HG03469 (cell line): ENCODE data around the gene CMIP.
"Not testable (repeated sequence)": the region's sequence is repeated elsewhere in the genome, so short reads cannot be mapped to it uniquely, and the experiment has no call there.

Source experiments
- ATAC-seq: cut with Tn5 transposase; IDR thresholded peaks from one replicate; pipeline ENCODE4 v1.9.1; 2021; ENCODE audit warnings: mild to moderate bottlenecking, moderate library complexity, moderate number of reproducible peaks; ENCODE audit not compliant: unreplicated experiment

Gene CMIP

DNA sequence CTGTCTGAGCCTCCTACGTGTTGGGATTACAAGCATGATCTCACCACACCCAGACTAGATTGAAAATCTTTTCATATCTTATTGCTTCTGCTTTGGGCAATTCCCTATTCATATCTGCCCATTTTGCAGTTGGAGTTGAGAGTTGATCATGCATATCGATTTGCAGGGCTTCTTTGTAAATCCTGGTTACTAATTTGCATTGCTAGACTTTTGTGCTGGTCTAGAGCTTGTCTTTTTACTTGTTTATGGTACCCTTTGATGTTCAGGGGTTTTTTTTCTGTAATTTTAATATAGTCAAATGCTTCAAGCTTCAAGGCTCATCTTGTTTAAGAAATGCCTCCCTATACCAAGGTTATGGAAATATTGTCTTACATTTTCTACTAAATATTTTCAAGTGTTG, 23.5 kb upstream of the CMIP start:
- no peak for ATAC-seq

DNA sequence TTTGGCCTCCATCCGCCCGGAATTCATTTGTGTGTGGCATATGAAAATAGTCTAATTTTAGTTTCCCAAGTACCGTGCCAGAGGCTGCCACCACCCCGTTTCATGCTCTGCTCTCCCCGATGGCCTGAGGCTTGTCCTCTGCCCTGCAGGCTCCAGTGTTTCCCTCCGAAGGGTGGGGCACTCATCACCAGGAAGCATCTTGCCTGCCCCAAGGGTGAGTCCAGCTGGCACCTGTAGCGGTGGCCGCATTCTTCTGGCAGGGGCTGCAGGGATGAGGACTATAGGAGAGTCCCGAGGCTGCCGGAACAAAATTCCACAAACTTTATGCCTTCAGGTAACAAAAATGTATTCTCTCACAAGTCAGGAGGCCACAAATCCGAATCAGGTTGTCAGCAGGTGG, 23.1 kb upstream of the CMIP start:
- ATAC-seq: no peak

DNA sequence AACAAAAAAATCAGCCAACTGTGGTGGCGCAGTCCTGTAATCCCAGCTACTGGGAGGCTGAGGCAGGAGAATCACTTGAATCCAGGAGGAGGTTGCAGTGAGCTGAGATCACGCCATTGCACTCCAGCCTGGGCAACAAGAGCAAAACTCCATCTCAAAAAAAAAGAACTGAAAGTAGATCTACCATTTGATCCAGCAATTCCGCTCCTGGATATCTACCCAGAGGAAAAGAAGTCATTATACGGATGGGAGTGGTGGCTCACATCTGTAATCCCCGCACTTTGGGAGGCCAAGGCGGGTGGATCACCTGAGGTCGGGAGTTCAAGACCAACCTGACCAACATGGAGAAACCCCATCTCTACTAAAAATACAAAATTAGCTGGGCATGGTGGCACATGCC, 22.5 kb upstream of the CMIP start:
- not testable (repeated sequence) for ATAC-seq

DNA sequence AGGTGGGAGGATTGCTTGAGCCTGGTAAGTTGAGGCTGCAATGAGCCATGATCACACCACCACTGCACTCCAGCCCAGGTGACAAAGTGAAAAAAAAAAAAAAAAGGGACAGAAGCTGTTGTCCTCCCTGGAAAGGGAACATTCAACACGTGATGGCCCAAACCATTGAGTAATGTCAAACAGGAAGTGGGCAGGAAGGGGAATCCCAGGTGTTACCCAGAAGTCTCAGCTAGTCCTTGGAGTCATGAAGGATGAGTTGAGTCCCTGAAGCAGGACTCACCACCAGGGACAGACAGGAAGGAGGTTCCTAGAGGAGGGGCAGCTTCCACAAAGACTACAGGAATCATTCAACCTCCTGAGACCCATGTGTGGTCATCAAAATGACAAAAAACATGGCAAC, 19.8 kb upstream of the CMIP start:
- ATAC-seq: no peak

DNA sequence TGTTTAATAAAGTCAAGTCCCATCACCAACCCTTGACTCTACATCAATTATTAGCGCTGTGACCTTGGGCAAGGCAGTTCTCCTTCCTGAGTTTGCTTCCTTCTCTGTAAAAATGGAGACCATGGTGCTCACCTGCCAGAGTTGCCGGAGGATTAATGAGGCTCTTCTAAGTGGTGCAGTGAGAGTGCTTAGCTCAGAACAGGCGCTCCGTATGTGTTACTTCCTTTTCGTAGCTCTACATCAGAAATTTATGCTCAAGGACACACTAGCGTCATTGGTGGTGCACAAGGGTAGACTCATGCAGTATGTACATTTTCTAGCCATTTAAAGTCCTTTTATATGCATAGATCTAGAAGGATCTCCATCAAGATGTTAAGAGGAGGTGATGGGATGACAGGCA, 17.4 kb upstream of the CMIP start:
- ATAC-seq: no peak

DNA sequence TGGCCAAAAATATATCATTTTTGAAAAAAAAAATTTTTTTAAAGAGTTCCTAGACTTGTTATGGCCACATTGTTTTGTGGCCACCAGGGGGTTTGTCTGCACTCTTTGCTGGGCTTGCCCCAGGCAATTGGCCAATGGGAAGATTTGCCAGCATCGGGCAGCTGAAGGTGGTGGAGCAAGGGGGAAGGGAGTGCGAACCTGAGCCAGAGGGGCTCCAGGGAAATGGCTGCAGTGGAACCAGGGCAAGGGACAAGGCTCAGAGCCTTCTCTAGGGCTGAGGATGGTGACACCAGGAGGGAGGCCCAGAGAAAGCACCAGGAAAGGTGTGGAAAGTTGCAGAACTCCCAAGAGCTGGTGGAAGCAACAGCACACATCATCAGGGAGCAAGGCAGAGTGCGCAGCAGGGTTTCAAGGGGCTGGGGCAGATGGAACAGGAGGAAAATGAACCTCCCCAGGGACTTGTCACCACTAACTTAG, 15.5 kb upstream of the CMIP start:
- ATAC-seq: no peak

DNA sequence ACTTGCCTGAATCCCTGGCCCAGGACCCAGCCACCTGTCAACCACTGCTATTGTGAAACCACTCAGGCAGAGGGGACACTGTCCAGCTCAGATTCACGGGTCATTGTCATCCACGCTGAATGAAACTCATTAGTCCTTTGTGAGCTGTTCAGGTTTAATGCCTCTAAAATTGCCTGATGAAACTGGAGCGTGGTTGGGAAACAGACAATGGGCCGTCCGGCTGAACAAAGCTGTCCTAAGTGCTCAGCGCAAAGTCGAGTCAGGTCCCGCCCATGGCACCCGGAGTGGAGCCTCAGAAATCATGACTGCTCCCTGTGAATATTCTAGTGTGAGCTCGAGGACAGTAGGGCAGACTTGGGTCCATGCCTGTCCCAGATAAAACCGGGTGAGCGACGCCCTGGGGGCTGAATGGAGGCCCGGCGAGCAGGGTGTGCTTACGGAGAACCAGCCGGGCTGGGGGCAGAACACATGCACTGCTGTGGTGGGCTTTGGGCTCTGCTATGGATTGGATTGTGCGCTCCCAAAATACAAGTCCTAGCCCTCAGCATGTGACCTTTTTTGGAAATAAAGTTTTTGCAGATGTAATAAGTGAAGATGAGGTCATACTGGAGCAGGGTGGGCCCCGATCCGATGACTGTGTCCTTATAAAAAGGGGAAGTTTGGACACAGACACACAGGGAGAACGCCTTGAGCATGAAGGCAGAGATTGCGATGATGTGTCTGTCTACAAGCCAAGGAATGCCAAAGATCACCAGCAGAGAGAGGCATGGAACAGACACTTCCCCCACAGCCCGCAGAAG, 12.9 kb upstream of the CMIP start:
- no peak for ATAC-seq

DNA sequence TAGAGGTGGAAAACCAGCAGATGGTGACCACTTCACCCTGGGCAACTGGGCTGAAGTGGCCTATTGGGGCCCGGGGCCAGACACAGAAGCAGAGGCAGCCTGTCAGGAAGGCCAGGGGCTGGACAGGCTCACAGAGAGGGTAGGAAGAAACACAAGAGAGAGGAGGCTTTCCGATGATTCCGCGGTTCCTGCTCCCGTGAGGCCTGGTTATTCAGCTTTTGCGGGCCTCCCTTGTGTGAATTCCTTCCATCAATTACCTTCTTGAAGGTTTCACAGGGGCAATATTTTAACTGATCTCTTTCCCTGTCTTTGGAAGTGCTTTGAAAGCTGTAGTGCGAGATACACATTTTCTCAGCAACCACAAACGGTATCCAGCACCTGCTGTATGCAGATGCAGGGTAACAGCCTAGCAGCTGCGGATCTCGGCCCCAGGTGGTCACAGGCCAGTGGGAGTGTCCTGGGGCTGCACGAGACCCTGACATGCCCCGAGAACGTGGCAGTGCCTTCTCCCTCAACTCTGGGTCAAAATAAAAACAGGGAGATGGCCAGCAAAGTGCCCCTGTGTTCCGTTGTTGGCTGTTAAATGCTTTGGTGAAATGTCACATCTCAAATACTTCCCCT, 11.6 kb upstream of the CMIP start:
- ATAC-seq: no peak

DNA sequence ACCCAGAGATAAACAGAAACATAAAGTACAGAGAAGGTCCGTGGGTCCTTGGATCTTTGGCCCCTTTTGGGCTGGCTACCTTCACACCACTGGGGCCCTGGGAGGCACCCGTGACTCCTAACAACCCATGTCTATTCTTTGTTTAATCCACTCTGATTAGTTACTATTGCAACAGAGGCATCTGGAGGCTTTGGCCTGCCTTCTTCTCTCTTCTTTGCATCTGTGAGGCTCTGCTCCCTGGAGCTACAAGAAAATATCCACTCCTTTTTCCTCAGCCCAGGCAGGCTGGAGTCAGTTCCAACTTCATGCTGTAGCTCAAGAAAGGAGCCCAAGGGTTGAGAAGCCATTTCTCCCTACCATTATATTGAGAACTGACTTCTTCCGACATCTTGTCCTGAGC, 9.5 kb upstream of the CMIP start:
- ATAC-seq: no peak

DNA sequence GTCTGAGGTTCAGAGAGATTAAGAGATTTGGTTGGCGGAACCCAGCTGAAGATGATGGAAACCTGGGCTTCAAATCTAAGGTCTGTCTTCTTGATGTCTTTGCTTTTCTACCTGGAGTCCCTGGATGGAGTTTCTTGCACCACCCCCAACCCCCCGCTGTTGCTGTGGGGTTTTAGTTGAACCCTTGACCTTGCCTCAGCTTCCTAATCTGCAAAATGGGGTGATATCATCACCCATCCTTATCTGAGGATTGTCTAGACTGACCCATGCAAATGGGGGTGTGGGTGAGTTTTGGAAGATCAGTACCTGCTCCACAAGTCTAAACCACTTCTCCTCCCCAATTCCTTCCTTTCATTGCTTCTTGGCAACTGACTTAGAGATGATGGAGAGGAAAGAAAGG, 9.0 kb upstream of the CMIP start:
- no peak for ATAC-seq

DNA sequence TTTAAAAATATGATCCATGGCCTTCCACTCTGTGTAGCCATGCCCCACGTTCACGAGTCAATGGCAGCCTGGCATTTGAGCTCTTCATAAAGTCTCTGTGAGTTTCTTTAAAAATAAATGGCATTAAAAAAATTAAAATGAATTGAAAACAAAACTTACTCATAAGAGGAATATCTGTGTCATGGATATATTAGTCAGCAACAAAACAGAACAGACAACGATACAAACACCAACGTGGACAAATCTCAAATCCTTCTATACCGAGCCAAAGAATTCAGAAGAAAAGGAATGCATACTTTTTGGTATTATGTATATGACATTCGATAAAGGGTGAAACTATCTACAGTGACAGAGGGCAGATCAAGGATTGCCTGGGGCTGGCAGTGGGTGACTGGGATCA, 8.2 kb upstream of the CMIP start:
- ATAC-seq: no peak

DNA sequence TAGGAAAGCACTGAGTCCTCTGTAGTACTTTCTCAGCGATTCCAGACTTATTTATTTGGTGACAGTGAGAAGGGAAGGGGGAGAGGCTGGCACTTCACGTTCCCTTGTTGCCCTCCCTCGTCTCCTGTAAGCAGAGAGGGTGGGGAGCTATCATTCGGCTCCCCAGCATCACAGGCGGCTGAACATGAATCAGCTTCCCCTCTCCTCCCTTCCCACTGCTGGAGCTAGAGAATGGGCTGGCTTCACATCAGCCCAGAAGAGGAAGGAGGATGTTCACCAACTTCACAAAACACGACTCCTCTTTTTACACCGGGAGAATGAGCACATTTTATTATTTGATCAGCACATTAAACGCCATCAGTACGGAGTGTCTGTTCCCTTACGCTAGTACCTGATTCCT, 6.7 kb upstream of the CMIP start:
- ATAC-seq: no peak

DNA sequence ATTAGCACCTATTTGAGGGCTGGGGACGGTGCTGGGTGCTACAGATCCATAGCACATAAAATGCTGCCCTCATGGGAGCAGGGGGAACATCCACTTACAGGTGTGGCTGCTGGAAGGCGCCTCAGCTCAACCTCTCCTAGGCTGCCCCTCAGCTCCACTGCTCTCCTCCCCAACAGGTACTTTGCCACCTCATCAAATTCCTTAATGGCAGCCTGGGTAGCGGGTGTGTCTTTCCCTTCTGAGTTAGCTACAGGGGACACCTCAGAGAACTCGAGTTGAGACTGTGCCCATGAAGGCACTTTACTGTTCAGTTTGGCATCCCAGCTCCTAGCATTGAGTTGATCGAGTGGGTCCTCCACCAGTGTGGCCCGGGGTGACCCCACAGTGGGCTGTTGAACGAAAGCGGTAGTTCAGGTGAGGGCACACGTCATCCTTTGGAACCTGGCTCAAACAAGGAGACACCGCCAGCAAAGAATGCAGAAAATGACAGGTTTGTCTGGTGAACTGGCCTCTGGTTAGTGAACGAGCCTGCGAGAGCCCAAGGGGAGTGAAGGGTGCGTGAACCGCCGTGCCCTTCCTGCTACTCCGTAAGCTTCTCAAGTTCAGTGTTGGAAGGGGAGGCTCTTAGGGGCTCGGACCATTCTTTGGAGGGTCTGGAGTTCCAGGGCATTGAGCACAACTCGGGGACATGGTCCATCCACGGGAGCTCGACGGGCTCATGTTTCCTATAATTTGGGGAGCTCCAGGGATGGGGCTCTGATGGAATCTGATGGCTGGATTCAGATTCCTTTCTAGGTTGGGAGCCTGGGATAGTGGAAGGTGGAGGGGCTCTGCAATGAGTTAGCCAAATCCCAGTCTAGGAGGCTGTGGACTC, 3.5 kb upstream of the CMIP start:
- no peak for ATAC-seq

DNA sequence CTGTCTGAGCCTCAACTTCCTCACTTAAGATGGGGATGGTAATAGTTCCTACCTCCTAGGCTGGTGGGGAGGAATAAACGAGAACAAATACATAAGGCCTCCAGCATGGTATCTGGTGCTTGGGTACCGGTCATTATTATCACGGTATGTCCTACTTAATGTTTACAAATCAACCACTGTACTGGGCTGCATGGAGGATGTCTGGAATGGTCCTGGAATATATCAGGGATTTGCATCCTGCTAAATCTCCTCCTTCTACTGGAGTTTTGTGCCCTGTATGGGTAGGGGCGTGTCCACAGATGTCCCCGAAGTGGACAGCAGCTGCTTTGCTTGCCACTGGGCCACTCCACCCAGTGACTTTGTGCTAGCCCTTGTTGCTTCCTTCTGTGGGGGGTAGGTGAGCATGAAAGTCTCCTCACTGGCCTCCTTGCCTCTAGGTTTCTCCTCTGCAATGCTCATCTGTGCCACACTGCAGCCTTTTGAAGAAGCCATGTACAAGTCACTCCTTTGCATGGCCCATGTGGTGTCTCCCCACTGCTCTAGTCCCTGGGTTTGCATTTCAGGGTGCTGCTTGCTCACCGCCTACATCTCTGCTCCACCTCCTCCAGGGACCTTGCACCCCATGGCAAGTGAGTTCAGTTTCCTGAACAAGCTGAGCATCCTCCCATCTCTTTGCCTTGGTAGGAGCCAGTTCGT, 2.2 kb upstream of the CMIP start:
- no peak for ATAC-seq

DNA sequence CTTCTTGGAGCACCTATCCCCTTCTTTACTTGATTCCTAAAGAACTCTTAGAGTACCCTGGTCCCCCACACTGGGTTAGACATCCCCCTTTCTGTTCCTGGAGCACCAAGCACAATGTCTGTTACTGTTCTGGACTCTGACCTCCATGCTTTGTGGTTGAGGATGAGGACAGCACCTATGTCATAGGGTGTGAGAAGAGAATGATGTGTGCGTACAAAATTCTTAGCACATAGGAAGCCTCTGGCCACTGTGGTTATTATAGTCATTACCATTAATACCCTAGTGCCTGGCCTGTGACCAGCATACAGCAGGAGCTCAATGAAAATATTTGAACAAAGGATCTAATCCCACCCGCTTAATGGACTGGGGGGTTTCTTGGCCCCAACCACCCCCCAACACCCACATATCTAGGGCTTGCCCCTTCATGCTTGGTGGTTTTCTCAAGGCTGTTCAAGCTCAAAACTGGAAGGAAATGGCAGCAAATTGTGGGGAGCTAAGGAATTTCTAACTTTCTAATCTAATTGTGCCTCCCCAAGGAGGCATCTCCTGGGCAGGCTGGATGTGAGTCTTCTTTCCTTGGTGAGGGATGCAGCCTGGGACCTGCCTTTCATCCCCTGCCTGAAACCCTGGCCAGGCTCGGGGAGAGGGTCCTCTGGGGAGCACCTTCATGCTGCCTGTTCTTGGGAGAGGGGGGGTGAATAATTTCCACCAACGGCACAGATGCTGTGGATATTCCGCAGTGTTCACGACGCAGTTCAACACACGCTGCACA, 1.5 kb upstream of the CMIP start:
- no peak for ATAC-seq

DNA sequence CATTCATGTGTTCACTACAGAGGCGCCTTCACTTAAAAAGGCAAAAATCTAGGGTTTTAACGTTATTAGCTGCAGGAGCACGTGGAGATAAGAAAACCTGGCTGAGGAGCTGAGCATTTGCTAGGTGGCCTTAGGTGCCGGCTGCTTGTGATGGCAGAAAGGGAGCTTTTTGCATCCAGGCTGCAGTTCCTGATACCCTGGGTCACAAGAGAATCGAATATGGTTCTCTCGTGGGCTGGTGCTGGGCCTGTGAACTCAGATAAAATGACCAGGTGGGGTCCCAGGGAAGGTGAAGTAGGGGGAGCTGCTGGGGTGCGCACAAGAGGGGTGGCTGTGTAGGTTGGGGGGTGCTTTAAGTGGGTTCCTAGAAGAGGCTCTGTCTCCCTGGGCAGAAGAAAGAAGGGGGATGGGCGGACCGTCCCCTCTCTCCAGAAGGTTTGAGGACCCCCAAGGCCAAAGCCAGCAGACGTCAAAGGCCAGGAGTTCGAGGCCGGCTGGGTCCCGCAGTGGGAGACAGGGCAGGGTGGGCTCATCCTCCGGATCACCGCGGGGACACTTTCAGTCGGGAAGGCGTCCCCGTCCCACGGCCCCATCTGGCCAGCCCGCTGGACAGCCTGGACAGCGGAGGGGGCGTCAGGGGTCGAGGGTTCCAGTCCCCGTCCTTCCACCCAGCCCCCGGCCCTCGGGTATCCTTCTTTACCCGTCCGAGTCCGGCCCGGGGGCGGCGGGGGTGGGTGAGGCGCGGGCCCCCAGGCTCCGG, 740 bp upstream of the CMIP start:
- no peak for ATAC-seq

DNA sequence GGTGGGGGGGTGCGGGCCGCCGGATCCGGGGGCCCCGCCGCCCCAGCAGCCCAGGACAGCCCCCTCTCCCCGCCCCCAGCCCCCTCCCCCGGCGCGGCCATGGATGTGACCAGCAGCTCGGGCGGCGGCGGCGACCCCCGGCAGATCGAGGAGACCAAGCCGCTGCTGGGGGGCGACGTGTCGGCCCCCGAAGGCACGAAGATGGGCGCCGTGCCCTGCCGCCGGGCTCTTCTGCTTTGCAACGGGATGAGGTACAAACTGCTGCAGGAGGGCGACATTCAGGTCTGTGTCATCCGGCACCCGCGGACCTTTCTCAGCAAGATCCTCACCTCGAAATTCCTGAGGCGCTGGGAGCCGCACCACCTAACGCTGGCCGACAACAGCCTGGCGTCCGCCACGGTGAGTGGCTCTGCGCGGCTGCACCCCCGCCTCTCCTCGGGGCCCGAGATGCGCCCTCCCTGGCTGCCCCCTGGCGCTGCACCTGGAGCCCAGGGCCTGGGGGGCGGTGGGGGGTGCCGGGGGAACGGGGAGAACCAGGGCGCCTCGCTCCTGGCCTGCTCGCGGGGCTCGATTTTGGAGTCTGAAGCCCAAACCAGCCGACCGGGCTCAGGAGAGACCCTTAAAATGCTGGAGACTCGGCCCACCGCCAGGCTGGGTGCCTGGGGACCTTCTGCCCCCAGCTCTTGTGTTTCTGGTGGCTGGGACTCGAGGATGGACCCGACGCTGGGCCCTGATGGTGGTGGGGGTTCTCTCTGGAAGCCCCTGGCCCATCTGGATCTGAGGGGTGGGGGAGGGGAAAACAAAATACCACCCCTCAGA, 744 bp downstream of the CMIP start:
- no peak for ATAC-seq

DNA sequence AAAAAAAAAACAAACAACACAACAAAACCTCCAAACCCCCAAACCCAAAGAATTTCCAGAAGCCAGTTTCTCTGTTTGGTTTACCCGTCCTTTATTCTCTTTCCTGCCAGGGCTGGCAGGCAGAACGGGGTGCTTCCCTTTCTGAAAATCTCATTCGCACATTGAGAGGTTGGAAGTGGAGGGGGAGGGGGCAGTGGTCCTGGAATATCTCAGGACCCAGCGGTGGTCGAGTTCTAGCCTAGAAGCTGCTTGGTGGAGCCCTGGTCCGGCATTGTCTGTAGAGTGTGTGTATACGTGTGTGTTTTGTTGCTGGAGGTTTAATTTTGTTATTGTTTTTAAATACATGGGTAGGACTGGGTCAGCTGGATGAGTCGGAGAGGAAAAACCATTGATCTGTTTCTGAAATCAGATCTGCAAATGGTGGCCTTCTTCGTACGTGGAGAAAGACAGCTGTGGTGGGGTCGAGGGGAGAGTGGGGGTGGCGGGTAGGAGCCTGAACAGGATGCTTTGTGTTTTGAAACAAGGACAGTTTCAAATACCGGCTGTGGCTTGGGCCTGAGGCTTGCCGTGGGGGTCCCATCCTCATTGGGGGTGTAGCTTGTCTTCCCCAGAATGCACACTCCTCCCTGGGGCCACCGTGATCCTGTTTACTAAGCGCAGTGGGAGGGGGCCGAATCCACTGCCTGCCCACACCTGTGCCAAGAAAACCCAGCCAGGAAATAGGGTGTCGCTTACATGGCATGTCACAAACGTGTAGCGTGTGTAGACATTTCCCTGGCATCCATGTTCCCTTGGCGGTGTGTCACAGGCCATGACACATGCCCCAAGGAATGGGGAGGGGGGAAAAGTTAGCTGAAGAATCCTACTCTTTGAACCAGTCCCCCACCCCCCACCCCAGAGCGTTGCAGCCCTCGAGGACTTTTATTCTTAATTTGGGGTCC, 1.6 kb downstream of the CMIP start:
- ATAC-seq: no peak
